CD8-positive, alpha-beta memory T cell (primary cell): ENCODE results near the gene FMR1NB. TPM values are rescaled to one million over a fixed set of nuclear protein-coding genes. Genes with fewer than 3 reads are reported as not detected.
A peak's percentile ranks its signal among the peaks of the same experiment; 100 is the strongest.

Experiments used
- CTCF ChIA-PET: fragments of 350-600 bp; sonication (Branson Sonifier 250); formaldehyde crosslinking; loops from one replicate; lab custom pipeline; 2021; ENCODE audit warnings: antibody characterized with exemption; lab: Charles Lee
- POLR2A ChIA-PET: fragments of 350-600 bp; sonication (Branson Sonifier 250); formaldehyde crosslinking; loops from one replicate; lab custom pipeline; 2021; ENCODE audit warnings: antibody characterized with exemption; lab: Charles Lee
- DNase-seq, 5 donors: peaks; one replicate each; pipeline versions ENCODE4 v3.0.0 to v3.0.0-alpha.2; 2020 to 2022; ENCODE audit warnings: mixed read lengths in 1 of 5
- H3K27ac ChIP-seq: one replicate; pipeline ENCODE4 v1.7.0; 2013; ENCODE audit warnings: low read depth, mild to moderate bottlenecking, low read length, moderate library complexity
- H3K27me3 ChIP-seq: 2 replicates; pipeline ENCODE4 v1.7.0; 2013; ENCODE audit warnings: low read length, mild to moderate bottlenecking; ENCODE audit not compliant: insufficient read depth, poor library complexity, severe bottlenecking
- H3K36me3 ChIP-seq: 2 replicates; pipeline ENCODE4 v1.7.0; 2013; ENCODE audit warnings: mild to moderate bottlenecking, low read length, moderate library complexity; ENCODE audit not compliant: insufficient read depth
- H3K4me1 ChIP-seq: 2 replicates; pipeline ENCODE4 v1.7.0; 2013; ENCODE audit warnings: mild to moderate bottlenecking, low read length, moderate library complexity; ENCODE audit not compliant: insufficient read depth
- H3K4me3 ChIP-seq: 2 replicates; pipeline ENCODE4 v1.7.0; 2013; ENCODE audit warnings: mild to moderate bottlenecking, low read length
- H3K9me3 ChIP-seq: 2 replicates; pipeline ENCODE4 v1.7.0; 2013; ENCODE audit warnings: mild to moderate bottlenecking, low read length
- H3K27ac Mint-ChIP-seq, 8 donors: one replicate each; pipeline ENCODE4 v1.8.0; 2020 to 2021; ENCODE audit warnings: mixed read lengths in 8 of 8, mild to moderate bottlenecking in 6 of 8, inconsistent platforms in 3 of 8, moderate library complexity in 3 of 8
- H3K27me3 Mint-ChIP-seq, 2 donors: one replicate each; pipeline ENCODE4 v1.8.0; 2020 to 2021; ENCODE audit warnings: mixed read lengths in 2 of 2, mild to moderate bottlenecking in 1 of 2, moderate library complexity in 1 of 2
- H3K36me3 Mint-ChIP-seq, 3 donors: one replicate each; pipeline ENCODE4 v1.8.0; 2020 to 2021; ENCODE audit warnings: mixed read lengths in 3 of 3, inconsistent platforms in 1 of 3, mild to moderate bottlenecking in 1 of 3
- H3K4me1 Mint-ChIP-seq, 3 donors: one replicate each; pipeline ENCODE4 v1.8.0; 2020 to 2021; ENCODE audit warnings: mixed read lengths in 3 of 3, inconsistent platforms in 1 of 3, mild to moderate bottlenecking in 1 of 3
- H3K4me3 Mint-ChIP-seq, 7 donors: one replicate each; pipeline ENCODE4 v1.8.0; 2020 to 2021; ENCODE audit warnings: mixed read lengths in 7 of 7, mild to moderate bottlenecking in 6 of 7, moderate library complexity in 4 of 7, inconsistent platforms in 2 of 7
- H3K9me3 Mint-ChIP-seq, 5 donors: one replicate each; pipeline ENCODE4 v1.8.0; 2020 to 2022; ENCODE audit warnings: mixed read lengths in 5 of 5, mild to moderate bottlenecking in 3 of 5, moderate library complexity in 2 of 5, inconsistent platforms in 1 of 5
- polyA plus RNA-seq: library from polyadenylated mRNA; unstranded; fragments of 300-500 nt; fragmentation: Illumina TruSeq; gene quantifications from one replicate; pipeline ENCODE4 v1.2.3, GENCODE V29; 2021
- total RNA-seq, 2 experiments: library from RNA; stranded (reverse); gene quantifications; one replicate each; pipeline ENCODE4 v1.2.3, GENCODE V29; 2021

FMR1NB gene
- total and polyA plus RNA-seq, 3 experiments from 2014 or later: not detected

- CTCF ChIA-PET: no interaction called here
- no peak overlapping the region for H3K4me3 ChIP-seq
- H3K27ac ChIP-seq: no peak overlapping the region
- H3K27me3 Mint-ChIP-seq: peaks cover 0 to 11% of the 10 kb centered on the region in 2 donors
- H3K36me3 ChIP-seq: no peaks in the 10 kb centered on the region
- no peaks in the 10 kb centered on the region for H3K4me1 Mint-ChIP-seq
- POLR2A ChIA-PET: no interaction called here
- H3K9me3 ChIP-seq: no peaks in the 10 kb centered on the region
- H3K9me3 Mint-ChIP-seq: no peaks in the 10 kb centered on the region
- no peak for DNase-seq
- no peaks in the 10 kb centered on the region for H3K4me1 ChIP-seq
- H3K4me3 Mint-ChIP-seq: no peak overlapping the region
- no peaks in the 10 kb centered on the region for H3K27me3 ChIP-seq
- H3K27ac Mint-ChIP-seq: no peak overlapping the region
- no peaks in the 10 kb centered on the region for H3K36me3 Mint-ChIP-seq
Observed at GRCh38 chrX:148043271-148043855, 62.2 kb downstream of the FMR1NB start.

GRCh38 chrX:148047200-148047599 is 66.1 kb downstream of the FMR1NB start:
- no peak overlapping the region for H3K27ac Mint-ChIP-seq
- ChIA-PET CTCF (interaction anchor here (2.5 kb wide), 1 partner anchor 1424 kb away, joined by 8 read pairs; no protein-coding TSS in a partner anchor), POLR2A (no interaction called here)
- H3K4me3 Mint-ChIP-seq: no peak overlapping the region
- H3K4me1 Mint-ChIP-seq: no peaks in the 10 kb centered on the region
- DNase-seq: no peak
- Histone ChIP-seq H3K36me3 (no peaks in the 10 kb centered on the region), H3K9me3 (no peaks in the 10 kb centered on the region), H3K4me1 (no peaks in the 10 kb centered on the region), H3K27ac (no peak overlapping the region), H3K27me3 (no peaks in the 10 kb centered on the region), H3K4me3 (no peak overlapping the region)
- H3K27me3 Mint-ChIP-seq: peaks cover 0 to 17% of the 10 kb centered on the region in 2 donors
- H3K9me3 Mint-ChIP-seq: no peaks in the 10 kb centered on the region
- no peaks in the 10 kb centered on the region for H3K36me3 Mint-ChIP-seq

- Mint-ChIP-seq H3K27me3 (peaks cover 0 to 21% of the 10 kb centered on the region in 2 donors), H3K4me3 (no peak overlapping the region), H3K27ac (no peak overlapping the region), H3K36me3 (no peaks in the 10 kb centered on the region), H3K4me1 (no peaks in the 10 kb centered on the region), H3K9me3 (no peaks in the 10 kb centered on the region)
- H3K27me3 ChIP-seq: no peaks in the 10 kb centered on the region
- H3K27ac ChIP-seq: no peak overlapping the region
- no peak overlapping the region for H3K4me3 ChIP-seq
- H3K4me1 ChIP-seq: no peaks in the 10 kb centered on the region
- CTCF ChIA-PET: interaction anchor here (1.1 to 1.9 kb wide), 2 partner anchors 1238 to 1422 kb away, joined by 4 to 5 read pairs; no protein-coding TSS in a partner anchor
- H3K9me3 ChIP-seq: no peaks in the 10 kb centered on the region
- POLR2A ChIA-PET: no interaction called here
- no peaks in the 10 kb centered on the region for H3K36me3 ChIP-seq
- peak in 2 of 5 donors; percentile 20 to 33 for DNase-seq
Observed at GRCh38 chrX:148049441-148049840, 68.3 kb downstream of the FMR1NB start.

- Mint-ChIP-seq H3K9me3 (no peaks in the 10 kb centered on the region), H3K4me3 (no peak overlapping the region), H3K27me3 (peaks cover 4 to 25% of the 10 kb centered on the region in 2 donors), H3K27ac (no peak overlapping the region), H3K36me3 (no peaks in the 10 kb centered on the region), H3K4me1 (no peaks in the 10 kb centered on the region)
- Histone ChIP-seq H3K27me3 (no peaks in the 10 kb centered on the region), H3K4me1 (no peaks in the 10 kb centered on the region), H3K9me3 (no peaks in the 10 kb centered on the region), H3K27ac (no peak overlapping the region), H3K4me3 (no peak overlapping the region), H3K36me3 (no peaks in the 10 kb centered on the region)
- ChIA-PET CTCF (no interaction called here), POLR2A (no interaction called here)
- no peak for DNase-seq
Observed at GRCh38 chrX:148051973-148052372, 70.8 kb downstream of the FMR1NB start.

GRCh38 chrX:148067285-148067684 is 86.1 kb downstream of the FMR1NB start:
- no peaks in the 10 kb centered on the region for H3K27me3 ChIP-seq
- CTCF ChIA-PET: no interaction called here
- no peak for DNase-seq
- Mint-ChIP-seq H3K36me3 (no peaks in the 10 kb centered on the region), H3K4me3 (no peak overlapping the region), H3K4me1 (no peaks in the 10 kb centered on the region), H3K9me3 (peaks cover 0 to 9% (median 6%) of the 10 kb centered on the region in 5 donors), H3K27ac (no peak overlapping the region), H3K27me3 (peaks cover 7 to 8% of the 10 kb centered on the region in 2 donors)
- no peaks in the 10 kb centered on the region for H3K4me1 ChIP-seq
- no peak overlapping the region for H3K27ac ChIP-seq
- no peak overlapping the region for H3K4me3 ChIP-seq
- POLR2A ChIA-PET: no interaction called here
- no peaks in the 10 kb centered on the region for H3K36me3 ChIP-seq
- H3K9me3 ChIP-seq: no peaks in the 10 kb centered on the region

GRCh38 chrX:148069759-148070503 is 88.8 kb downstream of the FMR1NB start:
- CTCF ChIA-PET: no interaction called here

GRCh38 chrX:148070504-148070877 is 89.4 kb downstream of the FMR1NB start:
- Mint-ChIP-seq H3K4me3 (no peak overlapping the region), H3K4me1 (no peaks in the 10 kb centered on the region), H3K27me3 (peaks cover 7 to 8% of the 10 kb centered on the region in 2 donors), H3K36me3 (no peaks in the 10 kb centered on the region), H3K9me3 (peaks cover 0 to 9% (median 6%) of the 10 kb centered on the region in 5 donors), H3K27ac (no peak overlapping the region)
- Histone ChIP-seq H3K4me1 (no peaks in the 10 kb centered on the region), H3K27me3 (no peaks in the 10 kb centered on the region), H3K27ac (no peak overlapping the region), H3K9me3 (no peaks in the 10 kb centered on the region), H3K36me3 (no peaks in the 10 kb centered on the region), H3K4me3 (no peak overlapping the region)
- DNase-seq: no peak
- ChIA-PET CTCF (no interaction called here), POLR2A (no interaction called here)

More at GRCh38 chrX:148069759-148070503, 88.8 kb downstream of the FMR1NB start:
- Mint-ChIP-seq H3K9me3 (peaks cover 0 to 9% (median 6%) of the 10 kb centered on the region in 5 donors), H3K27me3 (peaks cover 7 to 8% of the 10 kb centered on the region in 2 donors), H3K4me3 (no peak overlapping the region), H3K27ac (no peak overlapping the region), H3K36me3 (no peaks in the 10 kb centered on the region), H3K4me1 (no peaks in the 10 kb centered on the region)
- Histone ChIP-seq H3K36me3 (no peaks in the 10 kb centered on the region), H3K4me3 (no peak overlapping the region), H3K27ac (no peak overlapping the region), H3K4me1 (no peaks in the 10 kb centered on the region), H3K27me3 (no peaks in the 10 kb centered on the region), H3K9me3 (no peaks in the 10 kb centered on the region)
- DNase-seq: no peak
- POLR2A ChIA-PET: no interaction called here
